ENCODE results near the gene IKZF1. TPM values are rescaled to one million over a fixed set of nuclear protein-coding genes. Genes with fewer than 3 reads are reported as not detected.

Gene IKZF1
- total and polyA plus RNA-seq, 2 of the 13 experiments (the other 11 are each of a cell fraction or from before 2014, with no cell fraction given): not detected

DNA sequence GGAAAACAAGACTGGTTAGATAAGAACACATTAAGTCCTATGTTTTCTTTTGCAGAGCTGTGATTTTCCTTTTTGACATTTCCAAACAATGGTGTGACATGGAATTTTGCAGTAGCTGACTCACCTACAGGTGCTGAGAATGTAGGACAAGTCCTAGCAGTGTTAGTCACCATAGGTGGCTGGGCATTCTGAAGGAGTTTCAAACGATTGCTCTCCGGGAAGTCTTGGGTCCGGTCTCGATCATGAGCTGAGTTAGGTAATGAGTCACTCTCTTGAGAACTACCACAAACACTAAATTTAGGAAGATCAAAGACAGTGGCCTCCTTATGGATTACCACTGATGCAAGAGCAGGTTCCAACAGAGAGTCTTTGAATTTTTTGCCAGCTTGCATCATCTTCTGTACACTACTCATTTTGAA, 142.0 kb downstream of the IKZF1 start (continued):
- TF ChIP-seq, protein P1, sequence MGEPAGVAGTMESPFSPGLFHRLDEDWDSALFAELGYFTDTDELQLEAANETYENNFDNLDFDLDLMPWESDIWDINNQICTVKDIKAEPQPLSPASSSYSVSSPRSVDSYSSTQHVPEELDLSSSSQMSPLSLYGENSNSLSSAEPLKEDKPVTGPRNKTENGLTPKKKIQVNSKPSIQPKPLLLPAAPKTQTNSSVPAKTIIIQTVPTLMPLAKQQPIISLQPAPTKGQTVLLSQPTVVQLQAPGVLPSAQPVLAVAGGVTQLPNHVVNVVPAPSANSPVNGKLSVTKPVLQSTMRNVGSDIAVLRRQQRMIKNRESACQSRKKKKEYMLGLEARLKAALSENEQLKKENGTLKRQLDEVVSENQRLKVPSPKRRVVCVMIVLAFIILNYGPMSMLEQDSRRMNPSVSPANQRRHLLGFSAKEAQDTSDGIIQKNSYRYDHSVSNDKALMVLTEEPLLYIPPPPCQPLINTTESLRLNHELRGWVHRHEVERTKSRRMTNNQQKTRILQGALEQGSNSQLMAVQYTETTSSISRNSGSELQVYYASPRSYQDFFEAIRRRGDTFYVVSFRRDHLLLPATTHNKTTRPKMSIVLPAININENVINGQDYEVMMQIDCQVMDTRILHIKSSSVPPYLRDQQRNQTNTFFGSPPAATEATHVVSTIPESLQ (CRISPR knock-in tag; conservative IDR thresholded peaks at IDR 0.05): no peak
- TF ChIP-seq SMAD9 (CRISPR knock-in tag; IDR thresholded peaks at IDR 0.05) (no peak), FOSL2 (CRISPR knock-in tag; IDR thresholded peaks at IDR 0.05) (peak; percentile 85)

DNA sequence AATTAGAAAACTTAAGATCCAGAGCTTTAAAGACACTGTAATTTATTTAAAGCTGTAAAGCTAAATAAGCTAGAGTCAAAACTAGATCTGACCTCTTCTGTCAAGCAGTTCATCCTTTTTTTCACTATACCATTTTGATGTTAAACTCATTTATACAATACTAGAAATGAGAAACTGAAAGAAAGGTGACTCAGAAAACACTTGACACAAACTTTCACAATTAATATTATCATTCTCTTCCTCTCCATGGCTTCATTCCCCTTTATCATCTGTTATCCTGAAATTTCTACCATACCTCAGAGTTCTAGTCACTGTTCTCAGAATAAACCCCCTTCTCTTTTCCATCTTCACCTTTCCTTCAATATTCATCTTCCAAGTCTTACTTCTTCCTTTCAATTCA, 144.3 kb downstream of the IKZF1 start:
- intact Hi-C loops (cut with micrococcal nuclease; ENCODE audit: unreplicated experiment) (no loop called here), in situ Hi-C loops (cut with HindIII; ENCODE audit: extremely low pct_ligation_motif_present, low pct_unique_long_range_greater_than_20kb) (no loop called here)
- FAIRE-seq: no peak
- Histone ChIP-seq H3K4me2 (ENCODE audit: low read depth, low read length) (peak overlapping the region; percentile 75), H2AFZ (ENCODE audit: low read length) (no peak overlapping the region), H3K36me3 (replicated peaks in 1 of 2; ENCODE audit: control insufficient read depth in 1 of 2, insufficient read depth in 2 of 2, low read length in 2 of 2) (peaks cover 2 to 9% of the 10 kb centered on the region in 2 experiments; a peak in 2 of 5 replicates), H3K4me1 (ENCODE audit: insufficient read depth, low read length) (peaks cover 38% of the 10 kb centered on the region), H4K20me1 (ENCODE audit: insufficient read depth, low read length) (no peaks in the 10 kb centered on the region), H3K79me2 (ENCODE audit: insufficient read depth, low read length) (peaks cover 8% of the 10 kb centered on the region), H3K27ac (ENCODE audit: extremely low read length, insufficient read depth, low read length) (no peak overlapping the region), H3K4me3 (replicated peaks in 1 of 3; ENCODE audit: insufficient read depth in 1 of 3, low read depth in 2 of 3, low read length in 3 of 3) (peak overlapping the region in 2 of 3 experiments; percentile 72 to 90; a peak in 4 of 6 replicates), H3K9me3 (ENCODE audit: low read length) (no peaks in the 10 kb centered on the region), H3K9ac (ENCODE audit: insufficient read depth, low read depth, low read length) (no peak overlapping the region), H3K27me3 (ENCODE audit: control insufficient read depth in 1 of 2, insufficient read depth in 2 of 2, low read length in 2 of 2) (no peaks in the 10 kb centered on the region)
- DNase-seq (ENCODE audit: low spot score): no peak
- ATAC-seq: no peak
- TF ChIP-seq ZFP36 (IDR thresholded peaks at IDR 0.05; ENCODE audit: borderline replicate concordance, low read depth, low read length, partially characterized antibody) (no peak), ZNF776 (CRISPR knock-in tag; IDR thresholded peaks at IDR 0.05) (no peak), YEATS2 (CRISPR knock-in tag; IDR thresholded peaks at IDR 0.05; ENCODE audit: borderline replicate concordance) (no peak)
- POLR2A ChIA-PET: no interaction called here
- CTCF ChIA-PET (ENCODE audit: low intra/inter-chr PET ratio, low total read pairs): no interaction called here
- BruUV-seq (replicated peaks): TSS peak; percentile 44
